Astrocyte (in vitro differentiated cells and primary cell): Measurements from ENCODE around the gene CCHCR1. TPM values are rescaled to one million over a fixed set of nuclear protein-coding genes. Genes with fewer than 3 reads are reported as not detected.

Experiments used
- DNase-seq: peaks from one replicate; pipeline ENCODE4 v3.0.0-alpha.2; 2010; ENCODE audit warnings: low read depth
- FAIRE-seq: peaks from 2 replicates; lab custom pipeline; 2011; peaks lifted over from hg19 to GRCh38; lab: Jason Lieb, UNC
- H2AFZ ChIP-seq: 2 replicates; pipeline ENCODE4 v1.6.0; 2012; ENCODE audit warnings: low read depth, low read length, inconsistent platforms
- H3K27ac ChIP-seq: 2 replicates; pipeline ENCODE4 v1.5.1; 2011; ENCODE audit warnings: low read depth, low read length, inconsistent platforms
- H3K27me3 ChIP-seq: 2 replicates; pipeline ENCODE4 v1.6.0; 2011; ENCODE audit warnings: low read length, inconsistent platforms; ENCODE audit not compliant: insufficient read depth
- H3K36me3 ChIP-seq: 2 replicates; pipeline ENCODE4 v1.5.1; 2011; ENCODE audit warnings: low read length, inconsistent platforms; ENCODE audit not compliant: insufficient read depth
- H3K4me1 ChIP-seq: 2 replicates; pipeline ENCODE4 v1.5.1; 2011; ENCODE audit warnings: low read length, inconsistent platforms; ENCODE audit not compliant: insufficient read depth
- H3K4me2 ChIP-seq: 2 replicates; pipeline ENCODE4 v1.6.0; 2012; ENCODE audit warnings: low read length, inconsistent platforms
- H3K4me3 ChIP-seq: 2 replicates; pipeline ENCODE4 v1.5.1; 2011; ENCODE audit warnings: low read depth, mild to moderate bottlenecking, low read length, inconsistent platforms; ENCODE audit not compliant: insufficient read depth
- H3K79me2 ChIP-seq: 2 replicates; pipeline ENCODE4 v1.6.0; 2012; ENCODE audit warnings: mild to moderate bottlenecking, low read length, inconsistent platforms; ENCODE audit not compliant: insufficient read depth
- H3K9ac ChIP-seq: 2 replicates; pipeline ENCODE4 v1.6.0; 2012; ENCODE audit warnings: mild to moderate bottlenecking, low read length, inconsistent platforms
- H3K9me3 ChIP-seq: 2 replicates; pipeline ENCODE4 v1.5.1; 2012; ENCODE audit warnings: low read depth, mild to moderate bottlenecking, low read length, inconsistent platforms; ENCODE audit not compliant: insufficient read depth
- H4K20me1 ChIP-seq: 2 replicates; pipeline ENCODE4 v1.6.0; 2012; ENCODE audit warnings: low read length, inconsistent platforms; ENCODE audit not compliant: insufficient read depth
- H3K27ac Mint-ChIP-seq: one replicate; pipeline ENCODE4 v1.8.0; 2021; ENCODE audit warnings: mild to moderate bottlenecking, mixed read lengths; ENCODE audit not compliant: unreplicated experiment
- H3K27me3 Mint-ChIP-seq: one replicate; pipeline ENCODE4 v1.8.0; 2021; ENCODE audit warnings: low read depth, mixed read lengths; ENCODE audit not compliant: unreplicated experiment
- H3K36me3 Mint-ChIP-seq: one replicate; pipeline ENCODE4 v1.8.0; 2021; ENCODE audit warnings: low read depth, mixed read lengths; ENCODE audit not compliant: unreplicated experiment
- H3K4me1 Mint-ChIP-seq: one replicate; pipeline ENCODE4 v1.8.0; 2021; ENCODE audit warnings: low read depth, mixed read lengths; ENCODE audit not compliant: unreplicated experiment
- H3K4me3 Mint-ChIP-seq: one replicate; pipeline ENCODE4 v1.8.0; 2021; ENCODE audit warnings: mild to moderate bottlenecking, moderate library complexity, mixed read lengths; ENCODE audit not compliant: unreplicated experiment
- H3K9me3 Mint-ChIP-seq: one replicate; pipeline ENCODE4 v1.8.0; 2021; ENCODE audit warnings: mild to moderate bottlenecking, mixed read lengths; ENCODE audit not compliant: unreplicated experiment
- EZH2 ChIP-seq: IDR thresholded peaks from 2 replicates; pipeline ENCODE4 v1.6.1; 2012; ENCODE audit warnings: mild to moderate bottlenecking, low read length, inconsistent platforms; ENCODE audit not compliant: insufficient read depth
- total RNA-seq: library from RNA; stranded (reverse); gene quantifications from 2 replicates; pipeline ENCODE4 v1.2.1, GENCODE V29; 2021
- TF ChIP-seq, protein P1 (sequence below): IDR thresholded peaks from 2 replicates; pipeline ENCODE4 v1.5.1; 2011; ENCODE audit warnings: low read depth, mild to moderate bottlenecking, inconsistent platforms, low read length, moderate library complexity; ENCODE audit not compliant: insufficient read depth

The CCHCR1 gene
- total RNA-seq, 1 donor from 2014 or later: 11.5 TPM

GRCh38 chr6:31114970-31115849 is 42.4 kb downstream of the CCHCR1 start:
- H3K4me1 Mint-ChIP-seq: peaks cover 45% of the 10 kb centered on the region
- peaks cover 31% of the 10 kb centered on the region for H3K79me2 ChIP-seq
- H2AFZ ChIP-seq: peak overlapping the region; percentile 32
- peak overlapping the region; percentile 85 for H3K4me3 Mint-ChIP-seq
- H3K9ac ChIP-seq: peak overlapping the region; percentile 82
- FAIRE-seq (no peak), DNase-seq (peak; percentile 36)
- no peaks in the 10 kb centered on the region for H3K27me3 Mint-ChIP-seq
- H3K27ac ChIP-seq: peak overlapping the region; percentile 85
- H3K36me3 ChIP-seq: no peaks in the 10 kb centered on the region
- peaks cover 2% of the 10 kb centered on the region for H3K36me3 Mint-ChIP-seq
- peaks cover 9% of the 10 kb centered on the region for H3K27me3 ChIP-seq
- no peak for TF ChIP-seq EZH2
- TF ChIP-seq, protein P1, sequence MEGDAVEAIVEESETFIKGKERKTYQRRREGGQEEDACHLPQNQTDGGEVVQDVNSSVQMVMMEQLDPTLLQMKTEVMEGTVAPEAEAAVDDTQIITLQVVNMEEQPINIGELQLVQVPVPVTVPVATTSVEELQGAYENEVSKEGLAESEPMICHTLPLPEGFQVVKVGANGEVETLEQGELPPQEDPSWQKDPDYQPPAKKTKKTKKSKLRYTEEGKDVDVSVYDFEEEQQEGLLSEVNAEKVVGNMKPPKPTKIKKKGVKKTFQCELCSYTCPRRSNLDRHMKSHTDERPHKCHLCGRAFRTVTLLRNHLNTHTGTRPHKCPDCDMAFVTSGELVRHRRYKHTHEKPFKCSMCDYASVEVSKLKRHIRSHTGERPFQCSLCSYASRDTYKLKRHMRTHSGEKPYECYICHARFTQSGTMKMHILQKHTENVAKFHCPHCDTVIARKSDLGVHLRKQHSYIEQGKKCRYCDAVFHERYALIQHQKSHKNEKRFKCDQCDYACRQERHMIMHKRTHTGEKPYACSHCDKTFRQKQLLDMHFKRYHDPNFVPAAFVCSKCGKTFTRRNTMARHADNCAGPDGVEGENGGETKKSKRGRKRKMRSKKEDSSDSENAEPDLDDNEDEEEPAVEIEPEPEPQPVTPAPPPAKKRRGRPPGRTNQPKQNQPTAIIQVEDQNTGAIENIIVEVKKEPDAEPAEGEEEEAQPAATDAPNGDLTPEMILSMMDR: peak; percentile 21
- no peaks in the 10 kb centered on the region for H3K9me3 ChIP-seq
- no peaks in the 10 kb centered on the region for H4K20me1 ChIP-seq
- H3K9me3 Mint-ChIP-seq: no peaks in the 10 kb centered on the region
- peak overlapping the region; percentile 90 for H3K4me2 ChIP-seq
- peak overlapping the region; percentile 55 for H3K4me3 ChIP-seq
- H3K4me1 ChIP-seq: peaks cover 24% of the 10 kb centered on the region
- H3K27ac Mint-ChIP-seq: peak overlapping the region; percentile 100

DNA sequence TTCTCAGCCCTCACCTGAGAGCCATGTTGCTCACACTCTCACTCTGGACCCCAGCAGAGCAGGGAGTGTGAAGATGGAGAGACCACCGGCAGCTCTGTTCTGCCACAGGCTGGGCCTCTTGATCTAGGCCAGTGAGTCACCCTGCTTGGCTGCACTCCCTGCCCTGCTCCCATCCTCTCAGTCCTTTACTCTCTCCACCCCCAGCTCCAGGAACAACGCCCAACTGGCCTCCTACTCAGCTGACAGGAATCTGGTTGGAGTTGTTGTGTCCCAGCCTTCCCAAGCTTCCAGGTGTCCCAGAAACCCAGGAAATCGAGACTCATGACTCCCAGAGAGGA is 43.1 kb downstream of the CCHCR1 start, which contains the start of gene PSORS1C1:
Gene PSORS1C1, plus strand, starts transcription at position 260 of the 338 bp plus-strand sequence. CDS start 14,833 bp downstream, outside the sequence.
- Histone ChIP-seq H3K27ac (peak within 1 kb of the TSS; percentile 85), H3K9ac (peak within 1 kb of the TSS; percentile 82)
- peak within 1 kb of the TSS; percentile 100 for H3K27ac Mint-ChIP-seq

GRCh38 chr6:31113861-31114540 is 43.6 kb downstream of the CCHCR1 start:
- Mint-ChIP-seq H3K4me3 (peak overlapping the region; percentile 85), H3K36me3 (peaks cover 2% of the 10 kb centered on the region), H3K4me1 (peaks cover 52% of the 10 kb centered on the region), H3K27me3 (no peaks in the 10 kb centered on the region), H3K9me3 (no peaks in the 10 kb centered on the region), H3K27ac (peak overlapping the region; percentile 100)
- H3K79me2 ChIP-seq: peaks cover 31% of the 10 kb centered on the region
- peak overlapping the region; percentile 90 for H3K4me2 ChIP-seq
- H4K20me1 ChIP-seq: no peaks in the 10 kb centered on the region
- H3K9me3 ChIP-seq: no peaks in the 10 kb centered on the region
- no peak overlapping the region for H3K4me3 ChIP-seq
- H3K36me3 ChIP-seq: no peaks in the 10 kb centered on the region
- peak overlapping the region; percentile 85 for H3K27ac ChIP-seq
- H3K27me3 ChIP-seq: peaks cover 18% of the 10 kb centered on the region
- peak; percentile 70 for FAIRE-seq
- peak overlapping the region; percentile 82 for H3K9ac ChIP-seq
- H3K4me1 ChIP-seq: peaks cover 24% of the 10 kb centered on the region
- DNase-seq: peak; percentile 38
- TF ChIP-seq EZH2: no peak
- TF ChIP-seq, protein P1: no peak
- peak overlapping the region; percentile 54 for H2AFZ ChIP-seq

More for the DNA sequence above, 43.1 kb downstream of the CCHCR1 start, which contains the start of gene PSORS1C1:
- Histone ChIP-seq H4K20me1 (no peaks in the 10 kb centered on the region), H3K9me3 (no peaks in the 10 kb centered on the region), H3K4me2 (peak within 1 kb of the TSS; percentile 90), H3K36me3 (no peaks in the 10 kb centered on the region), H3K79me2 (peaks cover 31% of the 10 kb centered on the region), H2AFZ (peak within 1 kb of the TSS; percentile 54), H3K4me3 (peak within 1 kb of the TSS; percentile 55), H3K4me1 (peaks cover 24% of the 10 kb centered on the region), H3K27me3 (peaks cover 16% of the 10 kb centered on the region)
- peak within 1 kb of the TSS; percentile 85 for H3K4me3 Mint-ChIP-seq
- no peak for TF ChIP-seq EZH2
- FAIRE-seq: peak; percentile 91
- no peaks in the 10 kb centered on the region for H3K27me3 Mint-ChIP-seq
- peaks cover 2% of the 10 kb centered on the region for H3K36me3 Mint-ChIP-seq
- peaks cover 49% of the 10 kb centered on the region for H3K4me1 Mint-ChIP-seq
- no peaks in the 10 kb centered on the region for H3K9me3 Mint-ChIP-seq
- peak; percentile 95 for DNase-seq
